ENCODE results near the gene ZNF559. TPM values are rescaled to one million over a fixed set of nuclear protein-coding genes. Genes with fewer than 3 reads are reported as not detected.

The ZNF559 gene
- total RNA-seq, 1 experiment from 2014 or later = 19.7 TPM

- Histone ChIP-seq H3T11ph (ENCODE audit: low read length) (no peak overlapping the region), H2BK12ac (ENCODE audit: insufficient read length, low read depth, low read length) (no peak overlapping the region), H3K14ac (ENCODE audit: insufficient read depth, low read length) (no peak overlapping the region), H3K9me3 (ENCODE audit: control insufficient read depth, low read depth, low read length) (peaks cover 14% of the 10 kb centered on the region), H3K9ac (ENCODE audit: extremely low read depth, insufficient read length, low read length) (no peak overlapping the region), H3K79me1 (ENCODE audit: insufficient read depth, low read depth, low read length, poor library complexity, severe bottlenecking) (no peaks in the 10 kb centered on the region), H3K27ac (ENCODE audit: insufficient read length, low read depth, low read length) (no peak overlapping the region), H3K79me2 (ENCODE audit: insufficient read depth, low read length) (no peaks in the 10 kb centered on the region), H3K4me2 (ENCODE audit: insufficient read depth, insufficient read length, low read length) (no peak overlapping the region), H2AK5ac (ENCODE audit: insufficient read length, low read length) (no peak overlapping the region), H2BK20ac (ENCODE audit: low read depth, low read length, poor library complexity, severe bottlenecking) (no peak overlapping the region), H3K23ac (ENCODE audit: insufficient read length, low read depth, low read length) (no peak overlapping the region), H4K20me1 (ENCODE audit: control insufficient read depth, insufficient read depth, insufficient read length) (no peaks in the 10 kb centered on the region), H4K8ac (replicated peaks; ENCODE audit: insufficient read length, low read depth, low read length) (no peak overlapping the region), H3K27me3 (ENCODE audit: insufficient read depth, low read length) (no peaks in the 10 kb centered on the region), H3K18ac (ENCODE audit: insufficient read length, low read depth, low read length) (no peak overlapping the region), H3K4ac (ENCODE audit: low read depth, low read length) (no peak overlapping the region), H2BK5ac (ENCODE audit: insufficient read length, low read length) (no peak overlapping the region), H2BK15ac (ENCODE audit: low read depth, low read length) (no peak overlapping the region), H4K5ac (ENCODE audit: insufficient read length, low read depth, low read length) (no peak overlapping the region), H3K56ac (ENCODE audit: insufficient read length, low read depth, low read length) (no peak overlapping the region), H2BK120ac (ENCODE audit: low read depth, low read length, poor library complexity, severe bottlenecking) (no peak overlapping the region), H2AFZ (ENCODE audit: low read length) (no peak overlapping the region), H4K91ac (ENCODE audit: insufficient read length, low read depth, low read length) (no peak overlapping the region), H3K4me1 (ENCODE audit: insufficient read depth, low read length) (no peaks in the 10 kb centered on the region; the same call in 1 of the 2 replicates), H3K23me2 (ENCODE audit: insufficient read length, low read depth, low read length, poor library complexity, severe bottlenecking) (peaks cover 2% of the 10 kb centered on the region)
- H3K27ac Mint-ChIP-seq = no peak overlapping the region
- no peak for DNase-seq
- peaks cover 33 to 41% (median 36%) of the 10 kb centered on the region in 3 experiments for H3K36me3 Mint-ChIP-seq (ENCODE audit: insufficient read depth in 1 of 3, low read depth in 3 of 3)
- no peak for TF ChIP-seq CTCF (conservative IDR thresholded peaks at IDR 0.05)
- no peak overlapping the region for H3K4me3 Mint-ChIP-seq
- peaks cover 31 to 33% of the 10 kb centered on the region in 2 experiments for H3K9me3 Mint-ChIP-seq
- WGBS (ENCODE audit: extremely low coverage, insufficient read length, low lambda C conversion rate) = no CpG with 5 or more reads among the region's 1 CpG
- peaks cover 7 to 9% of the 10 kb centered on the region in 2 experiments; a peak in 3 of 4 replicates for H3K4me1 Mint-ChIP-seq
- peaks cover 2% of the 10 kb centered on the region for H3K27me3 Mint-ChIP-seq (ENCODE audit: low read depth)
Measured at GRCh38 chr19:9306443-9306842, 17.5 kb upstream of the ZNF559 start.

Data from H9 (cell line).